Suprapubic skin (tissue), 4 donors: ENCODE measurements around the gene ZNF723. TPM values are rescaled to one million over a fixed set of nuclear protein-coding genes. Genes with fewer than 3 reads are reported as not detected.

Experiments used
- DNase-seq, 2 donors: peaks; one replicate each; pipeline ENCODE4 v3.0.0-alpha.2; 2019; ENCODE audit warnings: low spot score in 2 of 2
- H3K27ac ChIP-seq: fragments of 200-600 bp; sonication (generic); one replicate; pipeline ENCODE4 v1.5.1; 2019
- H3K27me3 ChIP-seq: fragments of 200-600 bp; sonication (generic); one replicate; pipeline ENCODE4 v1.5.1; 2019
- H3K36me3 ChIP-seq: fragments of 200-600 bp; sonication (generic); one replicate; pipeline ENCODE4 v1.5.1; 2019
- H3K4me1 ChIP-seq: fragments of 200-600 bp; sonication (generic); one replicate; pipeline ENCODE4 v1.5.1; 2019
- H3K4me3 ChIP-seq: fragments of 200-600 bp; sonication (generic); one replicate; pipeline ENCODE4 v1.5.1; 2019; ENCODE audit warnings: mild to moderate bottlenecking
- H3K9me3 ChIP-seq: fragments of 200-600 bp; sonication (generic); one replicate; pipeline ENCODE4 v1.5.1; 2019
- CTCF ChIP-seq, 2 donors: fragments of 200-600 bp in 1 of 2; fragments of 450-650 bp in 1 of 2; sonication (generic) in 1 of 2; IDR thresholded peaks; one replicate each; pipeline ENCODE4 v1.5.1; 2016 to 2019; ENCODE audit warnings: antibody characterized with exemption in 2 of 2, mild to moderate bottlenecking in 1 of 2, moderate library complexity in 1 of 2
- EP300 ChIP-seq: sonication (generic); formaldehyde crosslinking; IDR thresholded peaks from one replicate; pipeline ENCODE4 v1.6.1; 2017; ENCODE audit warnings: antibody characterized with exemption
- WGBS: methylation state at CpG from one replicate; pipeline ENCODE4 v1.1.5; 2018; 5-methylcytosine and 5-hydroxymethylcytosine counted together
- total RNA-seq, 4 donors: library from RNA; depleted of rRNA; stranded (reverse); fragments of >200 nt; gene quantifications; one replicate each; pipeline ENCODE4 v1.1.0, GENCODE V29; 2016

ZNF723 gene
- total RNA-seq, 4 donors from 2014 or later = not detected

- no peak overlapping the region for H3K4me3 ChIP-seq
- 95% methylated on average over 30 of the region's 47 CpGs for WGBS
- TF ChIP-seq EP300 = no peak
- TF ChIP-seq CTCF (IDR thresholded peaks at IDR 0.05) = no peak
- no peak overlapping the region for H3K27ac ChIP-seq
- no peak for DNase-seq
- H3K4me1 ChIP-seq = no peaks in the 10 kb centered on the region
- peaks cover 31% of the 10 kb centered on the region for H3K9me3 ChIP-seq
- H3K36me3 ChIP-seq = no peaks in the 10 kb centered on the region
- H3K27me3 ChIP-seq = no peaks in the 10 kb centered on the region
Observed at GRCh38 chr19:22901431-22902130, 69.5 kb downstream of the ZNF723 start.

Other genes starting within 250 kb of the ZNF723 start
- 1 to 10 TPM in 1 of 4 donors, under 1 TPM in 3; 0.60 to 1.0 (median 0.76) TPM for gene ZNF492, start 198.0 kb upstream of the ZNF723 start, total RNA-seq
- gene ZNF99, start 48.1 kb upstream of the ZNF723 start, total RNA-seq = under 1 TPM in 2 of 4 donors, not detected in 2; 0.08 to 0.24 TPM
- 1 to 10 TPM in 1 of 4 donors, under 1 TPM in 1, not detected in 2; 0.30 to 1.3 TPM for gene ZNF728, start 170.9 kb downstream of the ZNF723 start, total RNA-seq